Measurements from ENCODE around the gene CCDC93. TPM values are rescaled to one million over a fixed set of nuclear protein-coding genes. Genes with fewer than 3 reads are reported as not detected.

Gene CCDC93
- total RNA-seq, 2 donors from 2014 or later: 18.3 to 24.6 TPM

Other genes starting within 250 kb of the CCDC93 start
- 10 to 100 TPM; 29.5 to 42.4 TPM for gene DDX18, start 199.4 kb downstream of the CCDC93 start, total RNA-seq
- gene INSIG2, start 74.4 kb upstream of the CCDC93 start, total RNA-seq: 10 to 100 TPM; 15.2 to 15.9 TPM